K562 (cell line): ENCODE measurements around the gene VPS41. TPM values are rescaled to one million over a fixed set of nuclear protein-coding genes. Genes with fewer than 3 reads are reported as not detected.
A peak's percentile ranks its signal among the peaks of the same experiment; 100 is the strongest.

Source experiments
- CREB3 ChIP-seq: fragments of 450-650 bp; conservative IDR thresholded peaks from 2 replicates; pipeline ENCODE4 v1.6.1; 2016; ENCODE audit warnings: missing genetic modification characterization, low read depth, mild to moderate bottlenecking, missing compliant biosample characterization, moderate library complexity
- EP300 ChIP-seq: IDR thresholded peaks from 2 replicates; pipeline ENCODE4 v1.6.1; 2012; ENCODE audit warnings: low read length, improper control_type of control experiment
- FOXA1 ChIP-seq: fragments of 450-650 bp; IDR thresholded peaks from 2 replicates; pipeline ENCODE4 v1.6.1; 2016; ENCODE audit warnings: mild to moderate bottlenecking, borderline replicate concordance
- FOXK2 ChIP-seq, 2 experiments: fragments of 450-650 bp; IDR thresholded peaks in 1 of 2; conservative IDR thresholded peaks in 1 of 2; 2 replicates each; pipeline ENCODE4 v1.6.1; 2016; ENCODE audit warnings: low read depth in 2 of 2, mild to moderate bottlenecking in 1 of 2
- FUS ChIP-seq: fragments of 200-400 bp; formaldehyde crosslinking; optimal IDR thresholded peaks from 2 replicates; pipeline ENCODE3; 2017; ENCODE audit warnings: low read depth, low read length
- GATA2 ChIP-seq: sonication (generic); formaldehyde crosslinking; IDR thresholded peaks from 2 replicates; pipeline ENCODE4 v1.4.0; 2020; ENCODE audit warnings: mild to moderate bottlenecking, missing genetic modification reagents
- GTF2E2 ChIP-seq: fragments of 200-800 bp; sonication (Bioruptor generic); IDR thresholded peaks from 2 replicates; pipeline ENCODE4 v1.6.1; 2016; ENCODE audit warnings: missing genetic modification characterization, missing compliant biosample characterization
- NCOA4 ChIP-seq: fragments of 450-650 bp; IDR thresholded peaks from 2 replicates; pipeline ENCODE4 v1.6.1; 2018; ENCODE audit warnings: mild to moderate bottlenecking; ENCODE audit not compliant: partially characterized antibody
- NR4A1 ChIP-seq, 2 experiments: fragments of 250-450 bp in 1 of 2; fragments of 450-650 bp in 1 of 2; sonication (Bioruptor Pico) in 1 of 2; IDR thresholded peaks; 2 replicates each; pipeline versions ENCODE4 v1.4.0 to v1.6.1; 2016 to 2020; ENCODE audit warnings: mild to moderate bottlenecking in 2 of 2, missing compliant biosample characterization in 1 of 2, missing genetic modification characterization in 1 of 2, moderate library complexity in 1 of 2
- NRF1 ChIP-seq, 2 experiments: fragments of 450-650 bp; IDR thresholded peaks in 1 of 2; conservative IDR thresholded peaks in 1 of 2; 2 replicates each; pipeline ENCODE4 v1.6.1; 2014; ENCODE audit warnings: mild to moderate bottlenecking in 2 of 2
- PML ChIP-seq: IDR thresholded peaks from 2 replicates; pipeline ENCODE4 v1.6.1; 2012; ENCODE audit warnings: low read length, inconsistent platforms
- PYGO2 ChIP-seq: fragments of 450-650 bp; IDR thresholded peaks from 2 replicates; pipeline ENCODE4 v1.6.1; 2016; ENCODE audit warnings: mild to moderate bottlenecking, missing genetic modification characterization, moderate library complexity, missing compliant biosample characterization
- RCOR1 ChIP-seq, 2 experiments: IDR thresholded peaks; 2 replicates each; pipeline ENCODE4 v1.6.1; 2012; ENCODE audit warnings: low read depth in 2 of 2, low read length in 2 of 2, borderline replicate concordance in 1 of 2, improper control_type of control experiment in 1 of 2
- SMAD4 ChIP-seq: fragments of 250-450 bp; sonication (Bioruptor Pico); conservative IDR thresholded peaks from 2 replicates; pipeline ENCODE4 v1.8.0; 2021; ENCODE audit warnings: inconsistent platforms, mild to moderate bottlenecking, moderate library complexity
- SOX6 ChIP-seq: fragments of 450-650 bp; IDR thresholded peaks from 2 replicates; pipeline ENCODE4 v1.6.1; 2014; ENCODE audit warnings: mild to moderate bottlenecking
- TSC22D4 ChIP-seq: fragments of 450-650 bp; IDR thresholded peaks from 2 replicates; pipeline ENCODE4 v1.6.1; 2016; ENCODE audit warnings: missing genetic modification characterization, missing biosample characterization, control low read depth
- WHSC1 ChIP-seq: IDR thresholded peaks from one replicate; pipeline ENCODE4 v1.6.1; 2012; ENCODE audit warnings: low read length, control low read depth, inconsistent platforms
- ZBED1 ChIP-seq: IDR thresholded peaks from 2 replicates; pipeline ENCODE4 v1.6.1; 2014
- ZNF143 ChIP-seq: sonication (generic); formaldehyde crosslinking; IDR thresholded peaks from 2 replicates; pipeline ENCODE4 v1.9.0; 2022; ENCODE audit warnings: mild to moderate bottlenecking, missing genetic modification reagents
- ZNF224 ChIP-seq: sonication (generic); formaldehyde crosslinking; IDR thresholded peaks from 2 replicates; pipeline ENCODE4 v1.8.0; 2022; ENCODE audit warnings: mild to moderate bottlenecking, missing genetic modification reagents
- ZNF695 ChIP-seq: fragments of 450-650 bp; formaldehyde crosslinking; IDR thresholded peaks from 2 replicates; pipeline ENCODE4 v1.4.0; 2020; ENCODE audit warnings: mild to moderate bottlenecking, moderate library complexity
- polyA plus RNA-seq, 8 experiments: library from polyadenylated mRNA; depleted of rRNA in 4 of 8; stranded (reverse) in 5 of 8; unstranded in 3 of 8; fragments of >200 nt; fragmentation: Nextera tagmentation in 2 of 8; fragmentation: Illumina TruSeq in 1 of 8; extraction: Ambion mirVana in 2 of 8; extraction: Trizol in 1 of 8; gene quantifications; 2 replicates each; pipeline versions ENCODE4 v1.2.1 to v1.2.3, GENCODE V29; 2011 to 2014; ENCODE audit warnings: inconsistent platforms in 1 of 8, missing spikeins in 1 of 8
- total RNA-seq, 7 experiments: library from RNA; depleted of rRNA in 6 of 7; stranded (reverse); fragments of >200 nt in 6 of 7; fragmentation: Illumina TruSeq in 2 of 7; extraction: Trizol in 2 of 7; gene quantifications; 2 replicates each; pipeline versions ENCODE4 v1.2.1 to v1.2.3, GENCODE V29; 2011 to 2021; ENCODE audit warnings: low replicate concordance in 1 of 7
- TF ChIP-seq, protein P1 (sequence below): fragments of 250-450 bp; sonication (Bioruptor Pico); IDR thresholded peaks from 2 replicates; pipeline ENCODE4 v1.8.0; 2022; ENCODE audit warnings: moderate library complexity, mild to moderate bottlenecking, inconsistent platforms
- TF ChIP-seq, protein P2 (sequence below): fragments of 250-450 bp; sonication (Bioruptor Pico); IDR thresholded peaks from 2 replicates; pipeline ENCODE4 v1.4.0; 2020; ENCODE audit warnings: borderline replicate concordance
- TF ChIP-seq, protein P3 (sequence below): fragments of 250-450 bp; sonication (Bioruptor Pico); IDR thresholded peaks from 2 replicates; pipeline ENCODE4 v1.8.0; 2022; ENCODE audit warnings: moderate library complexity, mild to moderate bottlenecking, inconsistent platforms

The VPS41 gene
- total and polyA plus RNA-seq, 9 of the 15 experiments (the other 6 are each of a cell fraction or from before 2014, with no cell fraction given) = 17.7 to 46.8 (median 32.1) TPM

- TF ChIP-seq GATA2 (CRISPR knock-in tag) (no peak), CREB3 (tag) (no peak), WHSC1 (no peak), NR4A1 (CRISPR knock-in tag; IDR thresholded peaks at IDR 0.05) (no peak), NR4A1 (tag; IDR thresholded peaks at IDR 0.05) (no peak), ZNF143 (CRISPR knock-in tag) (peak; percentile 94), FOXA1 (no peak), PML (peak; percentile 55; the same call in 1 of the 2 replicates), ZNF224 (CRISPR knock-in tag) (no peak), SOX6 (no peak), ZNF695 (CRISPR knock-in tag) (no peak), PYGO2 (tag) (no peak), RCOR1 (IDR thresholded peaks at IDR 0.05; ENCODE audit: borderline replicate concordance in 1 of 2, low read depth in 2 of 2, low read length in 2 of 2) (no peak), NRF1 (conservative IDR thresholded peaks at IDR 0.05 in 1 of 2, IDR thresholded peaks at IDR 0.05 in 1 of 2) (no peak), EP300 (no peak), FOXK2 (conservative IDR thresholded peaks at IDR 0.05 in 1 of 2, IDR thresholded peaks at IDR 0.05 in 1 of 2; ENCODE audit: low read depth in 2 of 2) (peak; percentile 34 to 44; a peak in 2 of 4 replicates), SMAD4 (CRISPR knock-in tag) (peak; percentile 37), GTF2E2 (tag) (no peak), TSC22D4 (no peak), FUS (no peak), ZBED1 (no peak), NCOA4 (no peak)
- TF ChIP-seq, protein P1, sequence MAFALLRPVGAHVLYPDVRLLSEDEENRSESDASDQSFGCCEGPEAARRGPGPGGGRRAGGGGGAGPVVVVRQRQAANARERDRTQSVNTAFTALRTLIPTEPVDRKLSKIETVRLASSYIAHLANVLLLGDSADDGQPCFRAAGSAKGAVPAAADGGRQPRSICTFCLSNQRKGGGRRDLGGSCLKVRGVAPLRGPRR (CRISPR knock-in tag) = no peak
- TF ChIP-seq, protein P2, sequence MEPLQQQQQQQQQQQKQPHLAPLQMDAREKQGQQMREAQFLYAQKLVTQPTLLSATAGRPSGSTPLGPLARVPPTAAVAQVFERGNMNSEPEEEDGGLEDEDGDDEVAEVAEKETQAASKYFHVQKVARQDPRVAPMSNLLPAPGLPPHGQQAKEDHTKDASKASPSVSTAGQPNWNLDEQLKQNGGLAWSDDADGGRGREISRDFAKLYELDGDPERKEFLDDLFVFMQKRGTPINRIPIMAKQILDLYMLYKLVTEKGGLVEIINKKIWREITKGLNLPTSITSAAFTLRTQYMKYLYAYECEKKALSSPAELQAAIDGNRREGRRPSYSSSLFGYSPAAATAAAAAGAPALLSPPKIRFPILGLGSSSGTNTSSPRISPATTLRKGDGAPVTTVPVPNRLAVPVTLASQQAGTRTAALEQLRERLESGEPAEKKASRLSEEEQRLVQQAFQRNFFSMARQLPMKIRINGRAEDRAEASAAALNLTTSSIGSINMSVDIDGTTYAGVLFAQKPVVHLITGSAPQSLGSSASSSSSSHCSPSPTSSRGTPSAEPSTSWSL = no peak
- TF ChIP-seq, protein P3, sequence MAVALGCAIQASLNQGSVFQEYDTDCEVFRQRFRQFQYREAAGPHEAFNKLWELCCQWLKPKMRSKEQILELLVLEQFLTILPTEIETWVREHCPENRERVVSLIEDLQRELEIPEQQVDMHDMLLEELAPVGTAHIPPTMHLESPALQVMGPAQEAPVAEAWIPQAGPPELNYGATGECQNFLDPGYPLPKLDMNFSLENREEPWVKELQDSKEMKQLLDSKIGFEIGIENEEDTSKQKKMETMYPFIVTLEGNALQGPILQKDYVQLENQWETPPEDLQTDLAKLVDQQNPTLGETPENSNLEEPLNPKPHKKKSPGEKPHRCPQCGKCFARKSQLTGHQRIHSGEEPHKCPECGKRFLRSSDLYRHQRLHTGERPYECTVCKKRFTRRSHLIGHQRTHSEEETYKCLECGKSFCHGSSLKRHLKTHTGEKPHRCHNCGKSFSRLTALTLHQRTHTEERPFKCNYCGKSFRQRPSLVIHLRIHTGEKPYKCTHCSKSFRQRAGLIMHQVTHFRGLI = no peak
These were observed at the start of gene VPS41 (continued) for GRCh38 chr7:38908759-38909335.
